ENCODE results near the gene HMCES.

HMCES gene

DNA sequence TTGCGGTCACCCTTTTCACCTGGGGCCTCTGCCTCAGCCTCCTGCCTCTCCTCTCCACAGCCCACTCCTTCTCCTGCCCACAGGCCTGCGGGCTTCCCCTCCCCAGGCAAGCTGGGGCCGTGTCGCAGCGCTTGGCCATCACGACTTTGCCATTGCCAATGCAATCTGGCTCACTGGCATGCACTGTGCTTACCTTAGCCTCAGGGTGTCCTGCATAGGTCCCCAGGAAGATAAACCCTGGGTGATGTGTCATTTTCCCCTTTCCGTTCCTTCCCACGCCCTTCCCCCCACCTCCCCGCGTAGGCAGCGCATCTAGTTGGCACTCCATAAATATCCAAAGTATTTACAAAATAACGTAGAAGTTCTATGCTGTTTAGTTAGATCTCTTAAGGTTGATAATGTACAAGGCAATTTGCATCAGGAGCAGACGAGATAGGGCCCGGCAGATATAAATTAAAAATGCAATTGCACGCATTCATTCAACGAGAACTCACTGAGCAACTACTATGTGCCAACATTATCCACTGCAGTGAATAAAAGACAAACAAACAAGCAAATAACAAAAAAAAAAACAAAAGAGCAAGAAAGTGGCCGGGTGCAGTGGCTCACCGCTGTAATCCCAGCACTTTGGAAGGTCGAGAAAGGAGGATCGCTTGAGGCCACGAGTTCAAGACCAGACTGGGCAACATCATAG is 30.2 kb upstream of the HMCES start:
- DNase-seq (ENCODE audit: low spot score), result no peak
- TF ChIP-seq, protein P1, sequence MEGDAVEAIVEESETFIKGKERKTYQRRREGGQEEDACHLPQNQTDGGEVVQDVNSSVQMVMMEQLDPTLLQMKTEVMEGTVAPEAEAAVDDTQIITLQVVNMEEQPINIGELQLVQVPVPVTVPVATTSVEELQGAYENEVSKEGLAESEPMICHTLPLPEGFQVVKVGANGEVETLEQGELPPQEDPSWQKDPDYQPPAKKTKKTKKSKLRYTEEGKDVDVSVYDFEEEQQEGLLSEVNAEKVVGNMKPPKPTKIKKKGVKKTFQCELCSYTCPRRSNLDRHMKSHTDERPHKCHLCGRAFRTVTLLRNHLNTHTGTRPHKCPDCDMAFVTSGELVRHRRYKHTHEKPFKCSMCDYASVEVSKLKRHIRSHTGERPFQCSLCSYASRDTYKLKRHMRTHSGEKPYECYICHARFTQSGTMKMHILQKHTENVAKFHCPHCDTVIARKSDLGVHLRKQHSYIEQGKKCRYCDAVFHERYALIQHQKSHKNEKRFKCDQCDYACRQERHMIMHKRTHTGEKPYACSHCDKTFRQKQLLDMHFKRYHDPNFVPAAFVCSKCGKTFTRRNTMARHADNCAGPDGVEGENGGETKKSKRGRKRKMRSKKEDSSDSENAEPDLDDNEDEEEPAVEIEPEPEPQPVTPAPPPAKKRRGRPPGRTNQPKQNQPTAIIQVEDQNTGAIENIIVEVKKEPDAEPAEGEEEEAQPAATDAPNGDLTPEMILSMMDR (IDR thresholded peaks at IDR 0.05; ENCODE audit: extremely low read depth, missing control alignments), result no peak

GRCh38 chr3:129249284-129250065 is 29.2 kb upstream of the HMCES start, which contains the start of gene COPG1:
Gene COPG1, plus strand, starts transcription at chr3:129249606. Its CDS starts 104 bp downstream, at chr3:129249710.
- DNase-seq (ENCODE audit: low spot score), result peak; percentile 91
- TF ChIP-seq, protein P1 (IDR thresholded peaks at IDR 0.05; ENCODE audit: extremely low read depth, missing control alignments), result no peak

- TF ChIP-seq, protein P1 (IDR thresholded peaks at IDR 0.05; ENCODE audit: extremely low read depth, missing control alignments), result no peak
Measured at GRCh38 chr3:129252748-129253147, 25.9 kb upstream of the HMCES start.

GRCh38 chr3:129254536-129255230 is 24.0 kb upstream of the HMCES start:
- TF ChIP-seq, protein P1 (IDR thresholded peaks at IDR 0.05; ENCODE audit: extremely low read depth, missing control alignments), result no peak

More at GRCh38 chr3:129252748-129253147, 25.9 kb upstream of the HMCES start:
- DNase-seq (ENCODE audit: low spot score), result no peak

GRCh38 chr3:129256270-129256669 is 22.4 kb upstream of the HMCES start:
- no peak for DNase-seq (ENCODE audit: low spot score)
- TF ChIP-seq, protein P1 (IDR thresholded peaks at IDR 0.05; ENCODE audit: extremely low read depth, missing control alignments), result no peak

More at GRCh38 chr3:129254536-129255230, 24.0 kb upstream of the HMCES start:
- DNase-seq (ENCODE audit: low spot score), result no peak

DNA sequence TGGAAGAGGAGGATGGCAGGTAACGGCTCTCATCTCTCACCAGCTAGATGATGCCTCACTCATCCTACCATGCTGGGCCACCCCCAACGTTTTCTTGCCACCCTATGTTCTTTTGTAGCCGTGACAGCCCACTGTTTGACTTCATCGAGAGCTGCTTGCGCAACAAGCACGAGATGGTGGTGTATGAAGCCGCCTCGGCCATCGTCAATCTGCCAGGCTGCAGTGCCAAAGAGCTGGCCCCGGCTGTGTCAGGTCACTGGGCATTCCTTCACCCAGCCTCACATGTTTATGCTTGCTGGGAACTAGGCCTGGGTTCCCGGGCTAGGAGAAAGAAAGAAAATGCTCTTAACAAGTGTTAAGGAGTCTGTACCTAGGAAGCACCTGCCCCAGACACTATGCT is 21.1 kb upstream of the HMCES start:
- no peak for DNase-seq (ENCODE audit: low spot score)
- TF ChIP-seq, protein P1 (IDR thresholded peaks at IDR 0.05; ENCODE audit: extremely low read depth, missing control alignments), result no peak
